ENCODE measurements around the gene ELL.

The ELL gene

DNA sequence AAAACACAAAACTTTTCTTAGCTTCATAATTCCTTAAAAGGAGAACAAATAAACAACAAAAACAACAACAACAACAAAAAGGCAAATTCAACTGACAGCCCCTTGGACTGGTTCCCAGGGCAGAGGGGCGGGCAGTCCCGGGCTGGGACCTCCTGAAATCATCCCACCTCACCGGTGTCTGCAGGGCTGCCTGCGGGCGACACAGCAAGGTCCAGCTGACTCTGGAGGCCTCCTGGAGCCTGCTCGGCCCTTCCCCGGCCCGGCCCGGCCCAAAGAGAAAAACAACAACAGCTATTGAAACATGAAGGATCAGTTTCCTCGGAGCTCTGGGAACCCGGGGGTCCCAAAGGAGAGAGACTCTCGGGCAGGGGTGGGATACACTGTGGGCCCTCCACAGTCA lies 78.9 kb downstream of the ELL start:
- no peak for DNase-seq

- peak; percentile 50 for DNase-seq
Measured at GRCh38 chr19:18441804-18442788, 79.8 kb downstream of the ELL start.

GRCh38 chr19:18440936-18441803 lies 80.7 kb downstream of the ELL start:
- no peak for DNase-seq

- no peak for DNase-seq
Measured at GRCh38 chr19:18440415-18440877, 81.4 kb downstream of the ELL start.

GRCh38 chr19:18439910-18440237 lies 82.0 kb downstream of the ELL start:
- no peak for DNase-seq

DNA sequence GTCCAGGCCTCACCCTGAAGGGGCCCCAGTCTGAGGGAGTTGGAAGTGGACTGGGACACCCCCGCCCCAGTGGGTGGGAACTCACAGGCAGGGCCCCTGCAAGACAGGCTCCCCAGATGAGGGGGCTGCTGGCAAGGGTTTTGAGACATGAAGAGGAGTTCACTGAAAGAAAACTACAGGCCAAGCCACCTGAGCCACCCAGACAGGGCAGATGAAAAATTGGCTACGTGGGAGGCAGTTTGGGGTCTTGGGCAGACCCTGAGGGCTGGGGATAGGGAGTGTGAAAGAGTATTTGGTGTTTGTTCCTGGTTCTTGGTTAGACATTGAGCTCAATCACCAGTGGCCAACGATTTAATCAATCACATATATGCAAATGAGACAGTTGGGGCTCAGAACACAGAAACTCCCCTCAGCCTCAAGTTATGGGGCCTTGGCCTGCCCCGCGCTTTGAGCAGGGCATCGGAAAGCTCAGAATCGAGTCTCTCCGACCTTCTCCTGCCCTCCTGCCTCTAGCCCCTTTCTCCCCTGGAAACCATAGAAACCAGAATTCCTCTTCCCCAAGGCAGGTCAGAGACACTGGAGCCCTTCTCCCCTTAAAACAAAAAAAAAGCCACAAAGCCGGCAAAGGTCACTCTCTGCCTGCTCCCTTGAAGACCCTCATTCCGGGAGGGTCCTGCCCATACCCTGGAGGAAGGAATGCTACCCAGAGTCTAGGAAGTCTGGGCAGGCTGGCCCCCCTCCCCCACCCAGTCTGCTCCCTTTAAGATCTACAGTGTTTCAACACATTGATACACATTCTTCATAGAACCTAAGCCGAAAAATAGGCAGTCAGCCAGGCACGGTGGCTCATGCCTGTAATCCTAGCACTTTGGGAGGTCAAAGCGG lies 82.6 kb downstream of the ELL start:
- no peak for DNase-seq

- no peak for DNase-seq
Measured at GRCh38 chr19:18438331-18439024, 83.4 kb downstream of the ELL start.

GRCh38 chr19:18437491-18438330 lies 84.2 kb downstream of the ELL start, which contains the start of gene ISYNA1:
Gene ISYNA1, minus strand, starts transcription at chr19:18438133. Its CDS starts 154 bp downstream, at chr19:18437979.
- DNase-seq = no peak

- DNase-seq = peak; percentile 81
Measured at GRCh38 chr19:18436671-18437490, 85.0 kb downstream of the ELL start.

DNA sequence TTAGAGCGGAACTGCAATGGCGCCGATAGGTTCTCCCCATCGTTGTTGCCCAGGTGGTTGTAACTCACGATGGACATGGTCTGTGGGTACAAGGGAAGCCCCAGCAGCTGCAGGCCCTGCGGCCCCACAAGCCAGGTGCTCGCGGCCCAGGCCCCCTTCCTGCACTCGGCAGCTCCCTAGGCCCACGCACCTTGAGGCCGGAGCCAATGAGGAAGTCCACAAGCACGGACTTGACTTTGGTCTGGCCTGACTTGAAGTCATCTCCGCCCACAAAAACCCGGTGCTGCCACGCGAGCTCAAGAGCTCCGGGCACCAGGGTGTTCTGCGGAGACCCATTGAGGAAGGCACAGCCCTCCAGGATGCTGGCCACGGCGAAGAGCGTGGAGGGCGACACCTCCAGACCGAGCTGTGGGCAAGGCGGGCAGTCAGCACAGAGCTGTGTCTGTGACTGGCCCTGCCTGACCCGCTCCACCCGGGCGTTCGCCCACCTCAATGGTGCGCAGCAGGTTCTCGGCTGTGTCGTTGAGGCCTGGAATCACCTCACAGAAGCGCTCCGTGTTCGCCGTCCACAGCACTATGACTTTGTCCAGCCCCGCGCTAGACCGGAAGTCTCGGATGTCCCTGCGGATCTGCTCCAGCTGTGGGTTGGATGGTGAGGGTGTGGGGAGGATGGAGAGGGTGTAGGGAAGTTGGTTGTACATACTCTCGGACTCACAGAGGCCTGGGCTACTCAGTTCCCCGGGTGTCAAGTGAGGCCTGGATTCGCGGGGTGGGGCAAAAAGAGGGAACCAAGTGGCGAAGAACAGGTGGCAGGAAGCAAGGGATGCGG lies 85.8 kb downstream of the ELL start:
- DNase-seq = no peak

DNA sequence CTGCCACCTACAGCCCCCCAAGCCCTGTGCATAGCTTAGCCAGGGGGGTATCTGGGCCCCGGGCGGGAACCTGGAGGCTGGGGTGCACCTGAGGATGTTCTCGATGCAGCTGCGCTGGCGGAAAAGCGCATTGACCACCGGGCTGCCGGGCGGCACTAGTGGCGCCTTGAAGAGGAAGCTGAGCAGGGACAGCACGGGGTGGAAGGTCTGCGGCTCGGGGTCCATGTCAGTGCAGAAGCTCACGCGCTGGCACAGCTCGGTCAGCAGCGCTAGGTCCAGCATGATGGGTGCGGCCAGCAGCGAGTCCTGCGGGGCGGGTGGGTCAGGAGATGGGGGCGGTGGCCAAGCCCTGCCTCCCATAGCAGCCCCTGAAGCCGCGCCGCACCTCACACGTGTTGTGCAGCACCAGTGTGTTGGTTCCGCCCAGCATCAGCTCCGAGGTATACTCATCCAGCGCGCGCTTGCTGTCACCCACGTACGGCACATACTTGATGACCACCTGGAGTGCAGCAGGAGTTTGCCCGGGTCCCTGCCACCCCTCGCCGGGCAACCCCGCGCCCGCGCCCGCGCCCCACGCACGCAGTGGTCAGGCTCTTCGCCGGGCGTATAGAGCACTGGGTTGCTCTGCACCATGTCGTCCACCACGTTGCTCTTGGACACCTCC lies 86.6 kb downstream of the ELL start:
- no peak for DNase-seq

DNA sequence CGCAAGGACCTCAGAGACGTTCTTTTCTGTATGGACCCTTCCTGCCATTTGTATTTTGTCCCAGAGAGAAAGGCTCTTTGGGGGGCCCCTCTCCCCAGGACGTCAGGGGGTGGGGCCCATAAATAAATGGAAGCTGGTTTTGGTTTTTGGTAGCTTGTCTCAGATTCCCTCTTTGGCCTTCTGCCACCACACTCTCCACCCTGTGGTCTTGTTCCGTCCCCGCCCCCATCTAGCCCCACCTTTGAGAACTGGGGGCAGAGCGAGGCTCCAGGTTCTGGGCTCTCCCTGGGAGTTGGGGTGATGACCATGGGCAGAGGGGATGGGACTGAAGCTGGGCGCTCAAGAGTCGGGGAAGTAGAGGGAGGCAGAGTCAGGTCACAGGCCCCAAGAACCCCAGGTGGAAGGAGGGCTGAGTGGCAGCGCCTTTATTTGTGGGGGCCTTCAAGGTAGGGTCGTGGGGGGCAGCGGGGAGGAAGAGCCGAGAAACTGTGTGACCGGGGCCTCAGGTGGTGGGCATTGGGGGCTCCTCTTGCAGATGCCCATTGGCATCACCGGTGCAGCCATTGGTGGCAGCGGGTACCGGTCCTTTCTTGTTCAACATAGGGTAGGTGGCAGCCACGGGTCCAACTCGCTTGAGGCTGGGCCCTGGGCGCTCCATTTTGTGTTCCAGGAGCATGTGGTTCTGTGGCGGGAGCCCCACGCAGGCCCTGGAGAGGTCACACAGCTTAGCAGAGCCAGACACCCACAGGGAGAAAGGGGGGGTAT lies 87.3 kb downstream of the ELL start:
- DNase-seq = no peak

DNA sequence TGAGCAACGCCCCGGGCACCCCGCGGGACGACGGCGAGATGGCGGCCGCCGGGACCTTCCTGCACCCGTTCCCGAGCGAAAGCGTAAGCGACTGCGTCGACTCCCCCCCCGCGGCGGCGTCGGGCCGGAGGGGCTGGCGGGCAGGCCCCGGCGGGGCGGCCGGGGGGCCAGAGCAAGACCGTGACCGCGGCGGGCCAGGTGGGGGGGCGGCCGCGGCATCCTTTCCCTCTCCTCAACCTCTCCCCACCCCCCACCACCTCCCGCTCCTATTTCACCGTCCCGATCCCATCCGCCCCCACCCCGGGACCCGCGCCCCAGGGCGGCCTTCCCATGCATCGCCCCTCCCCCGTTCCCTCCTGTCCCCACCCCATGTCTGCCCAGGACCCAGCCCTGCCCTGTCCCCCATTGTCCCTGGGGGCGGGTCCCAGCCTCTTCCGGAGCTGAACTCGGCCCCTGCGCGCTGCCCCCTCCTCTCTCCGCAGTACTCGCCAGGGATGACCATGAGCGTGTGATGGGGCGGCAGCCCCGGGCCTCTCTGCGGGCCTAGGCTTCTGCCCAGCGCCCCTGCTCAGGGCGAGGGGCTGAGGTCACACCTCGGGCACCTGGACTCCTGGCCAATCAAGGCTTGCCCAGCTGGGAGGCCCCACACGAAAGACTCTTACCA lies 88.0 kb downstream of the ELL start:
- DNase-seq = no peak

DNA sequence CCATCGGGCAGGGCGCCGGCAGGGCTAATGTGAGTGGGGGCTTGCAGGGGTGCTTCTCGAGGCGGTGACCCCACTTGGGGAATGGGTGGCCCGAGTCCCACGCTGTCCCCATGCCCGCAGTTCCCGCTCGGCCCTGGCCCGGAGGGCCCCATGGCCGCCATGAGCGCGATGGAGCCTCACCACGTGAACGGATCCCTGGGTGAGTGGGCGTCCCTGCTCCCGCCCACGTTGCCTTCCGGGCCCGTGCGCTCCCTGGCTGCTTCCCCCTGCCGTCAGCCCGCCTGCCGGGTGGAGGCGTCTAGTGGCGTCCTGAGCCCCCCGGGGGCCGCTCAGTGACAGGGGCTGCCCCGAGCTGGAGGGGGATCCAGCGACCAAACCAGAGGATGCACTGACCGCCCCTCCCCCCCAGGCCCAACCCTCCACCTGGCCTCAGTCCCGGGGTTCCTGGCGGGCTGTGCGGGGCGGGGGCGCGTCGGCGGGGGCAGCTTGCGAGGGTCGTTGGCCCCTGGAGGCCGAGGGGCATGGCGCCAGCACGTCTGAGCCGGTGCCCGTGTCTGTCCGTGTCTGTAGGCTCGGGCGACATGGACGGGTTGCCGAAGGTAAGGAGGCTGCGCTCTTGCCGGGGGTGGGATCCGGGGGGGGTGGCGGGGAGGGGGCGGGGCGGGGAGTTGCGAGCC lies 88.7 kb downstream of the ELL start:
- no peak for DNase-seq

GRCh38 chr19:18432275-18433014 lies 89.4 kb downstream of the ELL start:
- DNase-seq = no peak
